Urinary bladder (tissue), 4 donors: ENCODE results near the gene VAX1. TPM values are rescaled to one million over a fixed set of nuclear protein-coding genes. Genes with fewer than 3 reads are reported as not detected.
A peak's percentile ranks its signal among the peaks of the same experiment; 100 is the strongest.

Experiments
- DNase-seq: peaks from one replicate; pipeline ENCODE4 v3.0.0-alpha.2; 2015; ENCODE audit errors: extremely low spot score
- H3K27ac ChIP-seq: one replicate; pipeline ENCODE4 v1.5.1; 2013; ENCODE audit warnings: low read depth, mild to moderate bottlenecking, moderate library complexity
- H3K36me3 ChIP-seq: one replicate; pipeline ENCODE4 v1.6.1; 2013; ENCODE audit warnings: mild to moderate bottlenecking, moderate library complexity; ENCODE audit not compliant: insufficient read depth
- H3K4me1 ChIP-seq: one replicate; pipeline ENCODE4 v1.6.1; 2013; ENCODE audit warnings: mild to moderate bottlenecking, moderate library complexity; ENCODE audit not compliant: insufficient read depth
- H3K4me3 ChIP-seq: one replicate; pipeline ENCODE4 v1.5.1; 2013; ENCODE audit warnings: low read depth, low read length
- WGBS: extraction: QIAGEN DNeasy Blood & Tissue Kit; methylation state at CpG from one replicate; pipeline ENCODE4 v1.1.7; 2013; 5-methylcytosine and 5-hydroxymethylcytosine counted together
- polyA plus RNA-seq: library from polyadenylated mRNA; stranded (reverse); fragments of 200-250 nt; gene quantifications from one replicate; pipeline ENCODE4 v1.2.3, GENCODE V29; 2013
- total RNA-seq: library from RNA; depleted of rRNA; stranded (reverse); fragments of >200 nt; gene quantifications from one replicate; pipeline ENCODE4 v1.2.3, GENCODE V29; 2014
- donor health status: healthy with polysubstance abuse.
- donor health status: healthy.

VAX1 gene
- total and polyA plus RNA-seq, 2 donors: not detected

DNA sequence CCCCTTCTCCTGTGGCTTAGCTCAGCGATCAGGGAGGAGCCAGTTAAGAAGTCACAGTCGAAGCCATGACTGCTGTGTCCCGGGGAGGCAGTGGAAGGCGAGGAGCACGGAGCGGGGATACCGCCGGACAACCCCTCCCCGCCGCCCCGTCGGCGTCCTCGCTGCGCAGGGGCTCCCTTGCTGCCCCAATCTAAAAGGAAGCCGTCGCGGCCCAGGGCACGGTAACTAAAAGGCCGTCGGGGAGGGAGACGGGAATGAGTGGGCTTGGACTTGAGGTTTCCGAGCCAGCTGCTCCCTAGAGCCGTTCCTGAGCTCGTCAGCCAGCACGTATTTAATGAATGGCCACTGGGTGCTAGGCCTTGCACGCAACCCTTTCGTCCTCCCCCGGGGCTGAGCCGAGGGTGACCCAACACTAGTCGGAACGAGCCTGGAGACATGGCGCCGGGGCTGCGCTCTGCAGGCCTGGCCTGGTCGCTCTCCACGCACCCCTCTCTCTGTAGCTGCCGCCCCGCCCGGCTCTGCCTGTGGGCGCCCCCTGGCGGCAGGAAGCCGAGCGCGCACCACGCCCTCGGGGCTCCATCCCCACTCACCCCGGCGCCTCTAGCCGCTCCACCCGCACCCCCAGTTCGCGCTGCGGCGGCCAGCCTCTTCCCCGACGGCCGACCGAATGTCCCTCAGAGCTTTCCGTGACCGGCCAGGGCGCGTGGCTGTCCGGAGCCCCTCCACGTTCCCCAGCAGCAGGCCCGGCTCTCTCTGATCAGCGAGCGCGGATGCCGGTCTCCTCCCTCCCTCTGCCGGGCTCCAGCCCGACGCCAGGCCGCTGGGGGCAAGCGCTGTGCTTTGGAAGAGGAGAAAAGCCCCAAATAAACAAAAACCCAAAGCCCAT lies 30.0 kb upstream of the VAX1 start:
- H3K4me3 ChIP-seq: no peak overlapping the region
- 2% methylated on average over 75 of the region's 75 CpGs for WGBS

DNA sequence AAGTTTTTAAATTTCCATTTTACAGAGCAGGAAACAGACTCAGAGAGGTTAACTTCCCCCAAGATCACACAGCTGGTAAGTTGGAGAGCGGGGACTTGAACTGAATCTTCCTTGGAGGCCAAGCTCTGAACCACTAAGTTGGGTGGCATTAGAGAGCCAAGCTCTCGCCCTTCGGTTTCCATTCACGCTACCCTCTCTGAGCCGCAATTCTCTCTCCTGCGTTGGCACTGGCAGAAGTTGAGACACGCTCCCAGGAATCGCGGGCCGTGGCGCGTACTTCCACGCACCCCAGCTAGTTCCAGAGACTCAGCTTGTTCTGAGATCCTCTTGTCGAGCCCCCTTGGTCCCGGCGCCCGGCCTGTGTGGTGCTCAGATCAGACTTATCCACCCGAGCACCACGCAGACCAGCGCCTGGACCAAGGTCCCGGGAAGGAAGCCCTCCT lies 29.3 kb upstream of the VAX1 start:
- Histone ChIP-seq H3K27ac (no peak overlapping the region), H3K4me3 (no peak overlapping the region), H3K36me3 (no peaks in the 10 kb centered on the region), H3K4me1 (peaks cover 4% of the 10 kb centered on the region)
- no peak for DNase-seq
- WGBS: 11% methylated on average over 21 of the region's 21 CpGs

More for the DNA sequence above, 30.0 kb upstream of the VAX1 start:
- no peaks in the 10 kb centered on the region for H3K36me3 ChIP-seq
- no peak overlapping the region for H3K27ac ChIP-seq
- peaks cover 4% of the 10 kb centered on the region for H3K4me1 ChIP-seq
- no peak for DNase-seq

DNA sequence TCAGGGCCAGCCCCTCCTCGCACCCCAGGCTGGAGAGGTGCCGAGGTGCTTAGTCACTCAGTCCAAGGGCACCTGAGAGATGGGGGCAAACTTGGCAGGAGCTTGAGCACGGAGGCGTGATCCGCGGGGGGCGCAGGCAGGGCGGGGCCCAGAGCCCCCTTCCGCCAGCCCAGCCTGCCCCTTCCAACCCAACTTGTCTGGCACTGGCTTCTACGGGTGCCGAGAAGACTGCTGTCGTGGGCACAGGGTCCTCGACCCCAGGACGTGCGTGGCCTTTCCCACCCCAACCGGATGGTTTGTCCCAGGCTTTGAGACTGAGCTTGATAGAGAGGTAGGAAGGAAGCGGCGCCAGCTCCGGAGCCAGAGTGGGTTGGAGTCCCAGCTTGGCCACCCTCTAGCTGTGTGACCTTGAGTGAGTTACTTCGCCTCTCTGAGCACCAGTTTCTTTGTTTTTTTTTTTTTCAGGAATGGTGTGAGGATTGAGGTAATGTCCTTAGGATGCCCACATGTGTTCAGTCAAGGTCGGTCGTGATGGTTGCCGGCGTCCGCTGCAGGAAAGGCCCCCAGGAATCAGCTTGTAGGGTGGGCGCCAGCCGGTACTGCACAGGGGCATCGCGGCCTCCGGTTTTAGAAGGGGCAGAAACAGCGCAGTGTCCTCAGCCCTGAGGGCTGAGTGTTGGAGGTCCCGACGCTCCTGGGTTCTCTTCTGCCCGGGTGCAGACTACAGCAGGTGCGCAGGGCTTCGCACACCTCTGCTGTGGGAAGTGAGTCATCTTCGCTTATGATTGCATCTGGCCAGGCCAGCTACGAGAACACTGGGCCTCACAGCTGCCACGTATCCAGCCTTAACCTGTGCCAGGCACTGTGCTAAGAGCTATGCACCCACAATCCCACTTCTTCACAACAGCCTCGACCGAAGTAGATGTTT lies 28.6 kb upstream of the VAX1 start:
- no peak for DNase-seq
- Histone ChIP-seq H3K4me3 (no peak overlapping the region), H3K36me3 (no peaks in the 10 kb centered on the region), H3K27ac (no peak overlapping the region), H3K4me1 (peaks cover 4% of the 10 kb centered on the region)
- WGBS: 9% methylated on average over 41 of the region's 41 CpGs

DNA sequence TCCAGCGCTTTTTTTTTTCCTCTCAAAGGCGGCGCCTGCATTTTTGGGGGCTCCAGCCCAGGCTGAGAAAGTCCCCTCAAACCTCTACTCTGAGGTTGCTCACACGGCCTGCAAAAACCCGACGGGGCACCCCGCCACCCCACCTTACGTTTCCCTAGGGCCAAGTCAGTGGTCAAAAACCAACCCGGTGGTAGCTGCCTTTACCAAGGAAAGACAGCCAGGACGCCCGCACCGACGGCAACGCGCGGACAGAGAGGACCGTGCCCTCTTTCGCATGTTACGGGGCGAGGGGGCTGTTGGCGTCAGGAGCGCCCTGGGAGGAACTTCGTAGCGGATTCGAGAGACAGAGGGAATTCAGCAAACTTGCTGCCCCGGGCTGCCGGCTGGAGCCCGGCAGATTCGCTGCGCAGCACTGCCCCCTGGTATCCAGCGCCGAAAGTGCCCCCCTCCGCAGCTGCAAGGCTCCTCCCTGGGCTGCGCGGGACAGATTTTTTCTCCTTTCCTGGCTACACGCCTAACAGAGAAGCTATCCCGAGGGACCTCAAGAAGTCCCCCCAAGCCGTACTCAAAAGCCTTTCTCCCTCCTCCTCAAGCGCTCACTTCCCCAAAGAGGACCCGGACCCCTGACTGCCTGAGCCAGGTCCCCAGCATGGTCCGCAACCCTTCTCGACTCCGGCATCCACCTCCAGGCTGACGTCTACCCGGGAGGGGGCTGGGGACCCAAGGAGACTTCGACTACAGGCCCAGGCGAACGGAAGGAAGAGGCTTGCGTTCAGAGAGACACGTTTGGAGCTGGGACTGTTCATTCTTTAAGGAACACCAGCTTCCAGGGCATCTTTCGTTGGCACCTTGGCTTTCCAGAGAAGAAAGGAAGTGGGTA lies 27.7 kb upstream of the VAX1 start:
- H3K27ac ChIP-seq: no peak overlapping the region
- peaks cover 4% of the 10 kb centered on the region for H3K4me1 ChIP-seq
- no peaks in the 10 kb centered on the region for H3K36me3 ChIP-seq
- 2% methylated on average over 51 of the region's 51 CpGs for WGBS
- H3K4me3 ChIP-seq: no peak overlapping the region
- DNase-seq: no peak

DNA sequence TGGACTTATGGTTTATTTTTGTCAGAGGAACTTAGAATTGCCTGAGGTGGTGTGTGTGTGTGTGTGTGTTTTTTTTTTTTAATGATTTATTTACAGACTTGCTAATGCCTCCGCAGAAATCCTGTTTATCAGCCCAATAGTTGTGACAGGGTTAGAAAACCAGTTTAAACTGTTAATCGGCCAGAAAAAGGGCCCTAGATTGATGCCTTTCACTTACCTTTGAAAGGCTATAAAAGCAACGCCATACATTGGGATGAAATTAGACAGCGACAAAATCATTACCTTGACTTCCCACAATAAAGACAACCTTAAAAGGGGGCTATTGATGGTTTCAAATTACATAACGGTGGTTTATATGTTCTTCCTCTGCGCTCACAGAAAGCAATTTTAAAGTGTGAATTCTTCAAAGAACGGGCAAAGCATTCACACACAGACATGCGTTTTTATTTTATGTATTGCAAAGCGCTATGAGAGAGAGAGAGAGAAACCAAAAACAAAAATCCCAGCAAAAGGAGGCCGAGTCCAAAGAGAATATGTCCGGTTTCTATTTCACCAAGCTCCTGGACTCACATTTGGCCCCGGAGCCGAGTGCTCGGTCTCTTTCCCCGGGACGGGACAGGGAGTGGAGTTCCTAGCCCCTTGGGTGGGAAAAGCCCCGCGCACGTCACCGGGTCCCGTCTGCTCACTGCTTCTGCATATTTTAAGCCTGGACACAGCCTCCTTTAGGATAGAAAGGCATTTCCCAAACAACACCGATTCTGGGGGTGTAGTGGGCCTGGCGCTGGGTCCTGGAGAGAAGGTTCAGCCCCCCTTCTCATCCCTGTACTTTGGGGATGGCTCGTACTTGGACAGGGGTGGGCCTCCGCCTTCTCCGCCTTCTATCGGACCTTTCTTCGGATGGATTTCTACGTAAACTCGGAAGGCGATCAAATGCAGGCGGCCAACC lies 26.8 kb upstream of the VAX1 start:
- peaks cover 4% of the 10 kb centered on the region for H3K4me1 ChIP-seq
- WGBS: 5% methylated on average over 32 of the region's 32 CpGs
- DNase-seq: no peak
- peak overlapping the region; percentile 6 for H3K4me3 ChIP-seq
- no peaks in the 10 kb centered on the region for H3K36me3 ChIP-seq
- no peak overlapping the region for H3K27ac ChIP-seq

DNA sequence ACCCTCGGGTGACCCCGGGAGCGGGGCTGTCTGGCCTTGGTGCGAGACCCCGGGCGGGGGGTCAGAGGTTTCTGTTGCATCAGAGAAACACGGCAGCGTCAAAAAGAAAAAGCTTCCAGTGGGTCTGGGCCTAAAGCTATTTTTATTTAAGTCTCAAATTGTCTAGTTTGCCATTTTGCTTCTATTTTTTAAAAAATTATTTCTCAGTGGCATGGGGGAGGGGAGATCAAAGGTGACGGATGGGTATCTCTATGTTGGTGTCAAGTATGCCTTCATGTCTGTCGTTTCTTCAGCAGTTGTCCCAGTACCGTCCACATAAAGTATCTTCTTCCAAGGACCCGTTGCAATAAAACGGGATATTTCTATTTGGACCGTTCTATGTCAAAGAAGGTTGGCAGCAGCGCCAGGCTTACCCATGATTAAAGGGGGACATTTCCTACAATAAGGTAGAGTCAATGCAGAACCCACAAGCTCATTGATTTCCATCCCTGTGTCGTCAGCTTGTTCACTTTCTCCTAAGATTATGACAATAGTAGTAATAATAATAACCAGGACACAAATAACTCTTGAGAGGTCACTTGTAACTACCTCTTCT lies 26.0 kb upstream of the VAX1 start:
- no peak overlapping the region for H3K4me3 ChIP-seq
- H3K4me1 ChIP-seq: peaks cover 4% of the 10 kb centered on the region
- H3K36me3 ChIP-seq: no peaks in the 10 kb centered on the region
- 23% methylated on average over 16 of the region's 16 CpGs for WGBS
- DNase-seq: no peak
- H3K27ac ChIP-seq: no peak overlapping the region

DNA sequence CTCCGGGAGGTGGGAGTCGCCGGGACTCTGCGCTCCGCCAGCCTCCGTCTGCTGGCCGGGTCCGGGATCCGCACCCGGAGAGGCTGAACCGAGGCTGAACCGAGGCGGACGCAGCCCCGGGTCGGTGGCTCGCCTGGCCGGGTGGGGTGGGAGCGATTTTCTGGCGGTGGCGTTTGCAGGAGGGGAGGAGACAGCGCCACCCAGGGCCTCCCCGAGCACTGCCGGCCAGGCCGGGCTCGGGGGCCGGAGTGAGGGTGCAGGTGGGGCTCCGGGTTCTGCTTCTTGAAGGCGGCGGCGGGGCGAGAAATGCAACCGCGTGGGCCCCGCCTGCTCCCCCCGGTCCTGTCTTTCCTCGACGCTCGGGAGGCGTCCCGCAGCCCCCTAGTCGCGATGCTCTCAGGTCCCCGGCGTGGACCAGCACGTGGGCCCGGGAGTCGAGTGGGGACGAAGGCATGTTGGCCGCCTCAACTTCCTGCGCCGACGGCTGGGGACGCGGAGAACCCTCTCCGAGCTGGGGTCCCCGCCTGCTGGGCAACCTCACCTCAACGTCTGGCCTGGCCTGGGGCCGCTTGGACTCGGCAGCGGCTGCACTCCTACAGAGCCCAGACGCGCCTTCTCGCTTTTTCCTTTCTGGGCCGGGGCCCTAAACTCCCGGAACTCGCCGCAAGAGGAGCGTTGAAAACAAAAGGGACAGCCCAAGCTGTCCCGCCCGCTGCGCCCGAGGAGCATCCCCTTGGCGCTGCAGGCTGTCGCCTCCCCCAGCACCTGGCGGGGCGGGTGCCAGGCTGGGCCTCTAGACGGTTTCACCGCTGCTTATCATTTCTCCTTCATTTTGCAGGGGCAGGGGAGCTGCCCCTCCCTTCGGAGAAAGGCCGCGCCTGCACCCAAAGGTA lies 25.2 kb upstream of the VAX1 start:
- Histone ChIP-seq H3K4me1 (peaks cover 3% of the 10 kb centered on the region), H3K4me3 (no peak overlapping the region), H3K36me3 (no peaks in the 10 kb centered on the region), H3K27ac (no peak overlapping the region)
- DNase-seq: no peak
- WGBS: 2% methylated on average over 82 of the region's 82 CpGs

DNA sequence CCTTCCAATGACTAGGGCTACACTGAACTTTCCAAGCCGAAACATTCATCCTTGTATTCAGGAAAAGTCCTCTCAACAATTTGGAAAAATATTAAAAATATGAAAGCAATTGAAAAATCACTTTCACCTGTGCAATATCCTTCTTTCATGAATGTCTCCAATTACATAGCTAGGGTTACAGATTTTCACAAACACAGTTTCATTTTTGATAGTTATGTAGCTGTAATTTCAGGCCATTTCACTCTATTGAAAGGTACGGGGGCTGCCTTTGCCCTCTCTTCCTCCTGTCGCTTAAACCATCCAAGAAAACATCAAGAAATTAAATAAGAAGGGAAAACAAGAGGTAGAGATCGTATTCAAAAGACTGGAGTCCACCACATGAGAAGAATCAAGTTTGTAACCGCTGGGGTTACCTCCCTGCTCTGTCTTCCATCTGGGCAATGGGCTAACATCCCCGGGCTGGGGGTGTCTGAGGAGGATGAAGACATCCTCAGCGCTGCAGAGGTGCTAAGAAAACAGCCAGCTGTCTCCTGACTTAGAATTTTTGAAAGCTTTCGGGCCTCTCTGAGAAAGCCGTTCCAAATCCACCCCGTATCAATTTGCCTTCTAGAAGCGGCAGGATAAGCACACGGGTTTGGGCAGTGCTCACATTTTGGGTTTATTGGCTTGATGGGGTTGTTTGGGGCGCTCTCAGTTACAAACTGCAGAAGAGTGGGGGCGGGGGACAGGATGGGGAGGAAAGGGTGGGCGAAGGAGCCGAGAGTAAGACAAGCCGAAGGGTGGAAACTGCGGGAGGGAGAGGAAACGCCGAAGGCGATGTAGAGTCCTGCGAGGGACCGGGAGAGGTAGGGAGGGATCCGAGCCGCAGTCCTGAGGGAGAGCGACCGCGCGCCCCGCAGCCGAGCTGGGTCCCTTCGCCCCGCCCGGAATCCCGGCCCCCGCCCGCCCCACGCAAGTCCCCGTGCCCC lies 24.3 kb upstream of the VAX1 start:
- no peak for DNase-seq
- Histone ChIP-seq H3K36me3 (no peaks in the 10 kb centered on the region), H3K4me1 (peaks cover 2% of the 10 kb centered on the region), H3K27ac (no peak overlapping the region), H3K4me3 (no peak overlapping the region)
- 3% methylated on average over 39 of the region's 39 CpGs for WGBS

DNA sequence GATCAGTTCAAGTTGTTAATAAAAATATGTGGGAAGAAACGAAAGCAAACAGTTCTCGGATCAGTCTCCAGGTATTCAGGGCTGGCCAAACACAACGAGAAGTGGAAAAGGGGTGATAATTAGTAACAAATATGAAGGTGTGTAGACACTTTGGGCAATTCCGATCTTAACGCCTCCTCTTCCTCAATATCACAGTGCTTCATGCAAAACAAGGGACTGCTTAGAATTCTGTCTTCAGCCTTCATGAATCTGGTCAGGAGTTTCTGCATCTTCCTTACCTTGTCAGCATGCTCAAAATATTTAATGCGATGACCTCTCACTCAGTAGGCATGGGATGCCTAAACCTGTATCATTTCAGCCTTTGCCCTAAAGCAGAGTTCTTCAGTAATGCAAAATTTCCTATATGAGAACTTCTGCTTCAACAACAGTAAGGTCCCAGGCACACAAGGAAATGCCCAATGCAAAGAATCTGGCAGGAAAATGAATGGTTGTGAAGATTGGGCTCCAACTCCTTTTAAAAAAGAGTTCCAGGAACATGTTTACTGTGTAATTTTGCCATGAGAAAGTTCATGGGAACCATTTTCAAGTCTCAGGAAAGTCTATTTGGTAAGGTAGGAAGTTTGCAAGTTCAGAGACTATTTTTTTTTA lies 23.4 kb upstream of the VAX1 start:
- DNase-seq: no peak
- Histone ChIP-seq H3K4me1 (peaks cover 2% of the 10 kb centered on the region), H3K4me3 (no peak overlapping the region), H3K27ac (no peak overlapping the region), H3K36me3 (no peaks in the 10 kb centered on the region)
- WGBS: 8% methylated on average over 6 of the region's 6 CpGs

DNA sequence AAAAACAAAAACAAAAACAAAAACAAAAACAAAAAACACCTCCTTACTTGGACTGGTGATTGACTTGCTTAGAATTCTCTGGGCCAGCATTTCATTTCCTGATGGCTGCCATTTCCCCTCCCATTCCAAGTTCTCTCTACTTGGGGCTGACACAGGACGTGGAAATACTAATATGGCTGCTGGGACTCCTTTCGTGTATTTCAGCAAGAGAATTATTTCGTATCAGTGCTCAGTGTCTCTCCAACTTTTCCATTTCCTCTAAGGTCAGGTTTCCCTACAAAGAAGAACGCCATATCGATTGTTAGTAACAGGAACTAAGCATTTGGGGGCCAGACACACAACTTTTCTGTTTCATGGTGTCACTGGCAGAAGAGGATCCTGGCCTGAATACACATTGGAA lies 22.5 kb upstream of the VAX1 start:
- Histone ChIP-seq H3K4me3 (no peak overlapping the region), H3K4me1 (peaks cover 2% of the 10 kb centered on the region), H3K27ac (no peak overlapping the region), H3K36me3 (no peaks in the 10 kb centered on the region)
- 8% methylated on average over 5 of the region's 5 CpGs for WGBS
- no peak for DNase-seq
